Measurements from ENCODE around the gene SLC4A3. TPM values are rescaled to one million over a fixed set of nuclear protein-coding genes. Genes with fewer than 3 reads are reported as not detected.

Gene SLC4A3
- polyA plus RNA-seq, 1 of the 3 experiments (the other 2 are of a cell fraction) = 12.3 TPM

GRCh38 chr2:219679571-219679970, 52.1 kb downstream of the SLC4A3 start:
- TF ChIP-seq SMC3 (IDR thresholded peaks at IDR 0.05; ENCODE audit: low read depth, low read length) (no peak), MEF2A (IDR thresholded peaks at IDR 0.05; ENCODE audit: borderline replicate concordance, low read depth) (no peak)
- Histone ChIP-seq H3K27ac (ENCODE audit: low read depth in 2 of 2, low read length in 1 of 2) (no peak overlapping the region), H3K4me2 (no peak overlapping the region), H3K36me3 (replicated peaks in 1 of 2; ENCODE audit: control insufficient read depth in 1 of 2, insufficient read depth in 2 of 2, low read length in 1 of 2) (no peaks in the 10 kb centered on the region), H3K79me2 (ENCODE audit: insufficient read depth) (no peaks in the 10 kb centered on the region), H4K20me1 (ENCODE audit: insufficient read depth) (no peaks in the 10 kb centered on the region), H3K4me1 (ENCODE audit: control insufficient read depth in 1 of 2, insufficient read depth in 2 of 2, low read depth in 1 of 2, low read length in 1 of 2) (peaks cover under 1% of the 10 kb centered on the region in 2 experiments; a peak in 2 of 4 replicates), H3K4me3 (ENCODE audit: low read depth in 2 of 2, low read length in 1 of 2) (no peak overlapping the region), H2AFZ (ENCODE audit: low read depth) (no peak overlapping the region), H3F3A (replicated peaks; ENCODE audit: insufficient read depth) (no peaks in the 10 kb centered on the region), H3K9ac (no peak overlapping the region), H3K9me3 (no peaks in the 10 kb centered on the region), H3K27me3 (ENCODE audit: insufficient read depth) (peaks cover 10% of the 10 kb centered on the region; the same call in 1 of the 2 replicates), H3K9me2 (no peaks in the 10 kb centered on the region)
- no peak for DNase-seq
- ChIA-PET CTCF (interaction anchor here (2.1 kb wide), 1 partner anchor 10 kb away, joined by 8 read pairs; no protein-coding TSS in a partner anchor), POLR2A (no interaction called here)
- WGBS (ENCODE audit: low lambda C conversion rate) = 43% methylated on average over 1 of the region's 1 CpG

- H2AFZ ChIP-seq (ENCODE audit: low read depth) = peak overlapping the region; percentile 9; the same call in 1 of the 2 replicates
- H3K36me3 ChIP-seq (replicated peaks in 1 of 2; ENCODE audit: control insufficient read depth in 1 of 2, insufficient read depth in 2 of 2, low read length in 1 of 2) = no peaks in the 10 kb centered on the region
- no peaks in the 10 kb centered on the region; the same call in 1 of the 2 replicates for H3K27me3 ChIP-seq (ENCODE audit: insufficient read depth)
- no peak overlapping the region for H3K9ac ChIP-seq
- ChIA-PET POLR2A (no interaction called here), CTCF (interaction anchor here (1.8 kb wide), 1 partner anchor 9 kb away, joined by 12 read pairs; no protein-coding TSS in a partner anchor)
- no peaks in the 10 kb centered on the region for H3K9me3 ChIP-seq
- no peaks in the 10 kb centered on the region for H4K20me1 ChIP-seq (ENCODE audit: insufficient read depth)
- H3K27ac ChIP-seq (ENCODE audit: low read depth in 2 of 2, low read length in 1 of 2) = no peak overlapping the region
- no peaks in the 10 kb centered on the region for H3K79me2 ChIP-seq (ENCODE audit: insufficient read depth)
- 57% methylated on average over 4 of the region's 4 CpGs for WGBS (ENCODE audit: low lambda C conversion rate)
- H3K9me2 ChIP-seq = no peaks in the 10 kb centered on the region
- no peak overlapping the region for H3K4me2 ChIP-seq
- no peak for DNase-seq
- no peak overlapping the region for H3K4me3 ChIP-seq (ENCODE audit: low read depth in 2 of 2, low read length in 1 of 2)
- H3F3A ChIP-seq (replicated peaks; ENCODE audit: insufficient read depth) = no peaks in the 10 kb centered on the region
- H3K4me1 ChIP-seq (ENCODE audit: control insufficient read depth in 1 of 2, insufficient read depth in 2 of 2, low read depth in 1 of 2, low read length in 1 of 2) = peaks cover 5 to 7% of the 10 kb centered on the region in 2 experiments; a peak in 2 of 4 replicates
- TF ChIP-seq TCF12 (IDR thresholded peaks at IDR 0.05) (no peak), MEF2A (IDR thresholded peaks at IDR 0.05; ENCODE audit: borderline replicate concordance, low read depth) (no peak), CHD2 (IDR thresholded peaks at IDR 0.05; ENCODE audit: low read length, partially characterized antibody) (no peak), JUND (IDR thresholded peaks at IDR 0.05) (no peak), SIN3A (IDR thresholded peaks at IDR 0.05; ENCODE audit: borderline replicate concordance, low read depth, low read length) (no peak), ZBTB33 (IDR thresholded peaks at IDR 0.05; ENCODE audit: borderline replicate concordance, low read depth) (no peak), ELF1 (IDR thresholded peaks at IDR 0.05) (no peak), FOXJ3 (CRISPR knock-in tag; IDR thresholded peaks at IDR 0.05) (no peak), CTCF (IDR thresholded peaks at IDR 0.05) (no peak), GATA2 (CRISPR knock-in tag; IDR thresholded peaks at IDR 0.05) (no peak), PBX3 (IDR thresholded peaks at IDR 0.05) (no peak), MAX (IDR thresholded peaks at IDR 0.05; ENCODE audit: low read depth) (no peak), RXRA (IDR thresholded peaks at IDR 0.05; ENCODE audit: borderline replicate concordance, low read depth) (no peak), IRF3 (IDR thresholded peaks at IDR 0.05; ENCODE audit: low read depth, low read length) (no peak), RFX5 (IDR thresholded peaks at IDR 0.05; ENCODE audit: low read length) (no peak), YY1 (IDR thresholded peaks at IDR 0.05; ENCODE audit: low read depth) (no peak), EP300 (IDR thresholded peaks at IDR 0.05; ENCODE audit: borderline replicate concordance in 1 of 2, low read depth in 1 of 2, low read length in 1 of 2) (no peak)
Observed at GRCh38 chr2:219680958-219681693, 53.7 kb downstream of the SLC4A3 start.
